SK-N-SH treated with all-trans-retinoic acid at 6 μM for 48 hours (cell line): ENCODE data around the gene ARFGEF3.

ENCODE experiments used
- ATAC-seq: fragments of 200-7000 bp; cut with Tn5 transposase; 3 replicates; pipeline ENCODE4 v1.9.1; 2020; ENCODE audit warnings: mild to moderate bottlenecking, moderate library complexity
- ARNTL ChIP-seq: fragments of 450-650 bp; formaldehyde crosslinking; IDR thresholded peaks from 2 replicates; pipeline ENCODE4 v1.5.0; 2020; ENCODE audit warnings: low read depth, mild to moderate bottlenecking, moderate library complexity, borderline replicate concordance
- BACH2 ChIP-seq: fragments of 250-450 bp; sonication (Bioruptor Pico); IDR thresholded peaks from 2 replicates; pipeline ENCODE4 v1.9.0; 2021; ENCODE audit warnings: mild to moderate bottlenecking, borderline replicate concordance
- CSDC2 ChIP-seq: fragments of 250-450 bp; sonication (Bioruptor Pico); IDR thresholded peaks from 2 replicates; pipeline ENCODE4 v1.5.0; 2020; ENCODE audit warnings: mild to moderate bottlenecking, moderate library complexity
- ESRRG ChIP-seq: fragments of 250-450 bp; sonication (Bioruptor Pico); IDR thresholded peaks from 2 replicates; pipeline ENCODE4 v1.6.1; 2021; ENCODE audit warnings: mild to moderate bottlenecking
- GLIS3 ChIP-seq: fragments of 250-450 bp; sonication (Bioruptor Pico); IDR thresholded peaks from 2 replicates; pipeline ENCODE4 v1.5.0; 2020; ENCODE audit warnings: mild to moderate bottlenecking, moderate library complexity
- ISL1 ChIP-seq: fragments of 250-450 bp; sonication (Bioruptor Pico); IDR thresholded peaks from 2 replicates; pipeline ENCODE4 v2.1.2; 2022; ENCODE audit warnings: mild to moderate bottlenecking, moderate library complexity
- OSR1 ChIP-seq: fragments of 250-450 bp; sonication (Bioruptor Pico); IDR thresholded peaks from 2 replicates; pipeline ENCODE4 v1.8.0; 2022; ENCODE audit warnings: moderate library complexity, mild to moderate bottlenecking, inconsistent platforms
- PPARA ChIP-seq: fragments of 250-450 bp; sonication (Bioruptor Pico); IDR thresholded peaks from 2 replicates; pipeline ENCODE4 v1.5.0; 2020; ENCODE audit warnings: mild to moderate bottlenecking, borderline replicate concordance
- RARB ChIP-seq: fragments of 250-450 bp; sonication (Bioruptor Pico); IDR thresholded peaks from 2 replicates; pipeline ENCODE4 v1.8.0; 2021; ENCODE audit warnings: mild to moderate bottlenecking, moderate library complexity
- TCF4 ChIP-seq: fragments of 250-450 bp; sonication (Bioruptor Pico); IDR thresholded peaks from 2 replicates; pipeline ENCODE4 v1.8.0; 2021; ENCODE audit warnings: mild to moderate bottlenecking, moderate library complexity, borderline replicate concordance
- TOX ChIP-seq: fragments of 250-450 bp; sonication (Bioruptor Pico); IDR thresholded peaks from 2 replicates; pipeline ENCODE4 v1.8.0; 2021; ENCODE audit warnings: mild to moderate bottlenecking, moderate library complexity, borderline replicate concordance
- ZC3H10 ChIP-seq: fragments of 250-450 bp; sonication (Bioruptor Pico); IDR thresholded peaks from 2 replicates; pipeline ENCODE4 v1.5.1; 2021; ENCODE audit warnings: mild to moderate bottlenecking, moderate library complexity
- ZFP3 ChIP-seq: fragments of 250-450 bp; sonication (Bioruptor Pico); IDR thresholded peaks from 2 replicates; pipeline ENCODE4 v1.5.0; 2020; ENCODE audit warnings: mild to moderate bottlenecking, moderate library complexity
- ZFP30 ChIP-seq: fragments of 450-650 bp; formaldehyde crosslinking; IDR thresholded peaks from 2 replicates; pipeline ENCODE4 v1.5.0; 2022; ENCODE audit warnings: mild to moderate bottlenecking, moderate library complexity
- ZNF565 ChIP-seq: fragments of 450-650 bp; formaldehyde crosslinking; conservative IDR thresholded peaks from 2 replicates; pipeline ENCODE4 v1.5.0; 2020; ENCODE audit warnings: low read depth, mild to moderate bottlenecking, moderate library complexity
- ZNF8 ChIP-seq: fragments of 450-650 bp; formaldehyde crosslinking; IDR thresholded peaks from 2 replicates; pipeline ENCODE4 v1.5.0; 2020; ENCODE audit warnings: mild to moderate bottlenecking, moderate library complexity
- TF ChIP-seq, protein P1 (sequence below): fragments of 250-450 bp; sonication (Bioruptor Pico); IDR thresholded peaks from 2 replicates; pipeline ENCODE4 v1.8.0; 2020; ENCODE audit warnings: mild to moderate bottlenecking, moderate library complexity, borderline replicate concordance
- TF ChIP-seq, protein P2 (sequence below): fragments of 250-450 bp; sonication (Bioruptor Pico); IDR thresholded peaks from 2 replicates; pipeline ENCODE4 v1.5.1; 2020; ENCODE audit warnings: low read depth, mild to moderate bottlenecking, moderate library complexity
- TF ChIP-seq, protein P3 (sequence below): fragments of 250-450 bp; sonication (Bioruptor Pico); IDR thresholded peaks from 2 replicates; pipeline ENCODE4 v1.5.1; 2021; ENCODE audit warnings: mild to moderate bottlenecking, moderate library complexity
- TF ChIP-seq, protein P4 (sequence below): fragments of 250-450 bp; sonication (Bioruptor Pico); IDR thresholded peaks from 2 replicates; pipeline ENCODE4 v1.5.0; 2020; ENCODE audit warnings: mild to moderate bottlenecking, moderate library complexity
- TF ChIP-seq, protein P5 (sequence below): fragments of 250-450 bp; sonication (Bioruptor Pico); IDR thresholded peaks from 2 replicates; pipeline ENCODE4 v1.8.0; 2021; ENCODE audit warnings: low read depth, mild to moderate bottlenecking, moderate library complexity, borderline replicate concordance

Gene ARFGEF3

DNA sequence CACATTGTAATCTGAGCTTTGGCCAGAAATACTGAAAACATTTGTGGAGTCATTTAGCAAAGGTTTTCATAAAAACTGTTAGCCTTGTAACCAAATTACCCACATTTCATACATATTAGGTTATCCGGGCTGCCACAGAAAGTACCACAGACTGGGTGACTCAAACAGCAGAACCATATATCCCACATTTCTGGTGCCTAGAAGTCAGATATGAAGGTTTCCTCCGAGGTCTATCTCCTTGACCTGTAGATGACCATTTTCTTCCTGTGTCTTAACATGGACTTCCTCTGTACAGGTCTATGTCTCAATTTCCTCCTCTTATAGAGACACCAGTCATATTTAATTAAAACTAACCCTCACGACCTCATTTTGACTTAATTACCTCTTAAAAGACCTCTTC is 166.5 kb downstream of the ARFGEF3 start (continued):
- TF ChIP-seq, protein P1, sequence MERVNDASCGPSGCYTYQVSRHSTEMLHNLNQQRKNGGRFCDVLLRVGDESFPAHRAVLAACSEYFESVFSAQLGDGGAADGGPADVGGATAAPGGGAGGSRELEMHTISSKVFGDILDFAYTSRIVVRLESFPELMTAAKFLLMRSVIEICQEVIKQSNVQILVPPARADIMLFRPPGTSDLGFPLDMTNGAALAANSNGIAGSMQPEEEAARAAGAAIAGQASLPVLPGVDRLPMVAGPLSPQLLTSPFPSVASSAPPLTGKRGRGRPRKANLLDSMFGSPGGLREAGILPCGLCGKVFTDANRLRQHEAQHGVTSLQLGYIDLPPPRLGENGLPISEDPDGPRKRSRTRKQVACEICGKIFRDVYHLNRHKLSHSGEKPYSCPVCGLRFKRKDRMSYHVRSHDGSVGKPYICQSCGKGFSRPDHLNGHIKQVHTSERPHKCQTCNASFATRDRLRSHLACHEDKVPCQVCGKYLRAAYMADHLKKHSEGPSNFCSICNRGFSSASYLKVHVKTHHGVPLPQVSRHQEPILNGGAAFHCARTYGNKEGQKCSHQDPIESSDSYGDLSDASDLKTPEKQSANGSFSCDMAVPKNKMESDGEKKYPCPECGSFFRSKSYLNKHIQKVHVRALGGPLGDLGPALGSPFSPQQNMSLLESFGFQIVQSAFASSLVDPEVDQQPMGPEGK, result no peak
- TF ChIP-seq ARNTL (no peak), ZC3H10 (CRISPR knock-in tag) (no peak)

DNA sequence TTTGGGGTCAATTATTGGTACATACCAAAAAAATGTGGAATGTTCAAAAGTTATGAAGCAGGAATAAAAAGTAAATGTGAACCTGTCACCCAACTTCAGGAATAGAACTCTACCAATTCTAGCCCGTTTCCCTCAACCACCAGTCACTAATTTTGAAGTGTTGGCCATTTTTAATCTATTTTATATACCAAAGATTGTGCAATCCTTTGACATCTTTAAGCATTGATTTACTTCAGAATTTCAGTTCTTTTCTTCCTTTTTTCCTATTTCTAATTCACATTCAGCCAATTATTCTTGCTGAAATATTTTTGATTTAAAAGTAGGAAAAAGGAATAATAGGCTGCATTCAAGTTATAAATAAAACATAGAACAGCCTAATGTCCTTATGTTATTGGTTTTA is 169.0 kb downstream of the ARFGEF3 start:
- TF ChIP-seq ZFP3 (CRISPR knock-in tag) (no peak), ARNTL (no peak), TOX (CRISPR knock-in tag) (no peak), RARB (CRISPR knock-in tag) (no peak), ZNF565 (CRISPR knock-in tag) (no peak), PPARA (CRISPR knock-in tag) (no peak), ISL1 (CRISPR knock-in tag) (no peak), GLIS3 (CRISPR knock-in tag) (no peak), TCF4 (CRISPR knock-in tag) (no peak), OSR1 (CRISPR knock-in tag) (no peak), ESRRG (no peak), CSDC2 (CRISPR knock-in tag) (no peak)
- TF ChIP-seq, protein P2, sequence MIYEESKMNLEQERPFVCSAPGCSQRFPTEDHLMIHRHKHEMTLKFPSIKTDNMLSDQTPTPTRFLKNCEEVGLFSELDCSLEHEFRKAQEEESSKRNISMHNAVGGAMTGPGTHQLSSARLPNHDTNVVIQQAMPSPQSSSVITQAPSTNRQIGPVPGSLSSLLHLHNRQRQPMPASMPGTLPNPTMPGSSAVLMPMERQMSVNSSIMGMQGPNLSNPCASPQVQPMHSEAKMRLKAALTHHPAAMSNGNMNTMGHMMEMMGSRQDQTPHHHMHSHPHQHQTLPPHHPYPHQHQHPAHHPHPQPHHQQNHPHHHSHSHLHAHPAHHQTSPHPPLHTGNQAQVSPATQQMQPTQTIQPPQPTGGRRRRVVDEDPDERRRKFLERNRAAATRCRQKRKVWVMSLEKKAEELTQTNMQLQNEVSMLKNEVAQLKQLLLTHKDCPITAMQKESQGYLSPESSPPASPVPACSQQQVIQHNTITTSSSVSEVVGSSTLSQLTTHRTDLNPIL, result no peak
- TF ChIP-seq, protein P3, sequence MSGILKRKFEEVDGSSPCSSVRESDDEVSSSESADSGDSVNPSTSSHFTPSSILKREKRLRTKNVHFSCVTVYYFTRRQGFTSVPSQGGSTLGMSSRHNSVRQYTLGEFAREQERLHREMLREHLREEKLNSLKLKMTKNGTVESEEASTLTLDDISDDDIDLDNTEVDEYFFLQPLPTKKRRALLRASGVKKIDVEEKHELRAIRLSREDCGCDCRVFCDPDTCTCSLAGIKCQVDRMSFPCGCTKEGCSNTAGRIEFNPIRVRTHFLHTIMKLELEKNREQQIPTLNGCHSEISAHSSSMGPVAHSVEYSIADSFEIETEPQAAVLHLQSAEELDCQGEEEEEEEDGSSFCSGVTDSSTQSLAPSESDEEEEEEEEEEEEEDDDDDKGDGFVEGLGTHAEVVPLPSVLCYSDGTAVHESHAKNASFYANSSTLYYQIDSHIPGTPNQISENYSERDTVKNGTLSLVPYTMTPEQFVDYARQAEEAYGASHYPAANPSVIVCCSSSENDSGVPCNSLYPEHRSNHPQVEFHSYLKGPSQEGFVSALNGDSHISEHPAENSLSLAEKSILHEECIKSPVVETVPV (CRISPR knock-in tag), result no peak
- TF ChIP-seq, protein P4, sequence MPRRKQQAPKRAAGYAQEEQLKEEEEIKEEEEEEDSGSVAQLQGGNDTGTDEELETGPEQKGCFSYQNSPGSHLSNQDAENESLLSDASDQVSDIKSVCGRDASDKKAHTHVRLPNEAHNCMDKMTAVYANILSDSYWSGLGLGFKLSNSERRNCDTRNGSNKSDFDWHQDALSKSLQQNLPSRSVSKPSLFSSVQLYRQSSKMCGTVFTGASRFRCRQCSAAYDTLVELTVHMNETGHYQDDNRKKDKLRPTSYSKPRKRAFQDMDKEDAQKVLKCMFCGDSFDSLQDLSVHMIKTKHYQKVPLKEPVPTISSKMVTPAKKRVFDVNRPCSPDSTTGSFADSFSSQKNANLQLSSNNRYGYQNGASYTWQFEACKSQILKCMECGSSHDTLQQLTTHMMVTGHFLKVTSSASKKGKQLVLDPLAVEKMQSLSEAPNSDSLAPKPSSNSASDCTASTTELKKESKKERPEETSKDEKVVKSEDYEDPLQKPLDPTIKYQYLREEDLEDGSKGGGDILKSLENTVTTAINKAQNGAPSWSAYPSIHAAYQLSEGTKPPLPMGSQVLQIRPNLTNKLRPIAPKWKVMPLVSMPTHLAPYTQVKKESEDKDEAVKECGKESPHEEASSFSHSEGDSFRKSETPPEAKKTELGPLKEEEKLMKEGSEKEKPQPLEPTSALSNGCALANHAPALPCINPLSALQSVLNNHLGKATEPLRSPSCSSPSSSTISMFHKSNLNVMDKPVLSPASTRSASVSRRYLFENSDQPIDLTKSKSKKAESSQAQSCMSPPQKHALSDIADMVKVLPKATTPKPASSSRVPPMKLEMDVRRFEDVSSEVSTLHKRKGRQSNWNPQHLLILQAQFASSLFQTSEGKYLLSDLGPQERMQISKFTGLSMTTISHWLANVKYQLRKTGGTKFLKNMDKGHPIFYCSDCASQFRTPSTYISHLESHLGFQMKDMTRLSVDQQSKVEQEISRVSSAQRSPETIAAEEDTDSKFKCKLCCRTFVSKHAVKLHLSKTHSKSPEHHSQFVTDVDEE (CRISPR knock-in tag), result no peak
- no peak for ATAC-seq

DNA sequence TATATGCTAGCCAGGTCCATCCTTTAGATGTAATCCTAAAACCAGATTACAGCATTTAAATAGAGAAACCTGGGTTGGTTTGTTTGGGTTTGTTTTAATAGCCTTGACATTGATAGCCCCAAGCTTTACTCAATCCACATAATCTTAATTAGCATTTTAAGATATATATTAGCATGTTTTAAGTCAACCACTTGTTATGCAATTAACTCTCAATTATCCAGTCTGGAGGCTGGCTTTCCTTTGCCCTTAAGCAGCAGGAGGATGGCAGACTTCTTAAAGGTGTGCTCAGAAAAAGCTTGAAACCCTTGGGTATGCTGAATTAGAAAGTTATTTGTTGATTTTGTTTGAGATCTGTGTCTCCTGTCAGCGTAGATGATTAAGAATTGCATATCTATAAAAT is 169.7 kb downstream of the ARFGEF3 start:
- TF ChIP-seq ZFP30 (CRISPR knock-in tag) (no peak), OSR1 (CRISPR knock-in tag) (no peak), ZNF8 (CRISPR knock-in tag) (no peak), RARB (CRISPR knock-in tag) (no peak), ZFP3 (CRISPR knock-in tag) (no peak), ESRRG (no peak), BACH2 (CRISPR knock-in tag) (no peak)
- TF ChIP-seq, protein P2, result no peak
- TF ChIP-seq, protein P5, sequence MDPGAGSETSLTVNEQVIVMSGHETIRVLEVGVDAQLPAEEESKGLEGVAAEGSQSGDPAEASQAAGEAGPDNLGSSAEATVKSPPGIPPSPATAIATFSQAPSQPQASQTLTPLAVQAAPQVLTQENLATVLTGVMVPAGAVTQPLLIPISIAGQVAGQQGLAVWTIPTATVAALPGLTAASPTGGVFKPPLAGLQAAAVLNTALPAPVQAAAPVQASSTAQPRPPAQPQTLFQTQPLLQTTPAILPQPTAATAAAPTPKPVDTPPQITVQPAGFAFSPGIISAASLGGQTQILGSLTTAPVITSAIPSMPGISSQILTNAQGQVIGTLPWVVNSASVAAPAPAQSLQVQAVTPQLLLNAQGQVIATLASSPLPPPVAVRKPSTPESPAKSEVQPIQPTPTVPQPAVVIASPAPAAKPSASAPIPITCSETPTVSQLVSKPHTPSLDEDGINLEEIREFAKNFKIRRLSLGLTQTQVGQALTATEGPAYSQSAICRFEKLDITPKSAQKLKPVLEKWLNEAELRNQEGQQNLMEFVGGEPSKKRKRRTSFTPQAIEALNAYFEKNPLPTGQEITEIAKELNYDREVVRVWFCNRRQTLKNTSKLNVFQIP (CRISPR knock-in tag), result no peak
- TF ChIP-seq, protein P4 (CRISPR knock-in tag), result no peak
- ATAC-seq, result no peak
